Panc1 (cell line): ENCODE results near the gene FN1. TPM values are rescaled to one million over a fixed set of nuclear protein-coding genes. Genes with fewer than 3 reads are reported as not detected.

Experiments used
- ATAC-seq: fragments of 200-7000 bp; cut with Tn5 transposase; 2 replicates; pipeline ENCODE4 v1.9.1; 2020; ENCODE audit warnings: mild to moderate bottlenecking, moderate library complexity
- BruUV-seq: library from RNA; stranded (reverse); fragments of 400-500 nt; replicated peaks from 2 replicates; lab custom pipeline; 2021; lab: Mats Ljungman, UMichigan
- CTCF ChIA-PET: fragments of 300-600 bp; sonication (Branson Sonifier 250); formaldehyde crosslinking; loops from one replicate; lab custom pipeline; 2022; ENCODE audit warnings: antibody characterized with exemption; lab: Charles Lee
- POLR2A ChIA-PET: fragments of 300-600 bp; sonication (Branson Sonifier 250); formaldehyde crosslinking; loops from one replicate; lab custom pipeline; 2022; ENCODE audit warnings: antibody characterized with exemption; lab: Charles Lee
- DNase-seq: peaks from one replicate; pipeline ENCODE4 v3.0.0-alpha.2; 2010; ENCODE audit warnings: low read depth, low spot score
- H3K27ac ChIP-seq: 2 replicates; pipeline ENCODE4 v1.5.1; 2011; ENCODE audit warnings: mild to moderate bottlenecking, low read length, inconsistent platforms
- H3K27me3 ChIP-seq: fragments of 200-500 bp; sonication (Bioruptor generic); 2 replicates; pipeline ENCODE4 v1.6.0; 2014; ENCODE audit warnings: low read length, inconsistent platforms; ENCODE audit not compliant: control insufficient read depth, insufficient read depth
- H3K36me3 ChIP-seq: fragments of 200-500 bp; sonication (Bioruptor generic); 2 replicates; pipeline ENCODE4 v1.5.1; 2014; ENCODE audit warnings: inconsistent platforms, mild to moderate bottlenecking, low read length, moderate library complexity; ENCODE audit not compliant: control insufficient read depth, insufficient read depth
- H3K4me1 ChIP-seq: 2 replicates; pipeline ENCODE4 v1.5.1; 2011; ENCODE audit warnings: inconsistent platforms, mild to moderate bottlenecking, low read length, moderate library complexity; ENCODE audit not compliant: control insufficient read depth, insufficient read depth
- H3K4me3 ChIP-seq, 2 experiments: 2 replicates each; pipeline ENCODE4 v1.5.1; 2011 to 2012; ENCODE audit warnings: low read depth in 2 of 2, low read length in 2 of 2, mild to moderate bottlenecking in 2 of 2, inconsistent platforms in 1 of 2, moderate library complexity in 1 of 2
- H3K9me3 ChIP-seq: fragments of 200-500 bp; sonication (Bioruptor generic); 2 replicates; pipeline ENCODE4 v1.5.1; 2014; ENCODE audit warnings: low read depth, mild to moderate bottlenecking, inconsistent platforms, low read length, moderate library complexity; ENCODE audit not compliant: control insufficient read depth, insufficient read depth
- POLR2AphosphoS5 ChIP-seq: IDR thresholded peaks from 2 replicates; pipeline ENCODE4 v1.6.1; 2012; ENCODE audit warnings: mild to moderate bottlenecking, low read depth, low read length, moderate library complexity
- SIN3A ChIP-seq: IDR thresholded peaks from 2 replicates; pipeline ENCODE4 v1.6.1; 2012; ENCODE audit warnings: low read depth, mild to moderate bottlenecking, low read length, moderate library complexity, borderline replicate concordance; ENCODE audit not compliant: insufficient read depth
- TCF7L2 ChIP-seq: IDR thresholded peaks from 2 replicates; pipeline ENCODE4 v1.6.1; 2011; ENCODE audit warnings: mild to moderate bottlenecking, low read depth, low read length, inconsistent platforms
- in situ Hi-C: cut with HindIII; loops from 2 replicates; pipeline ENCODE4 v1.10.0; 2016; ENCODE audit warnings: low sequenced_read_pairs, low pct_unique_long_range_greater_than_20kb
- intact Hi-C: fragments of 100-400 bp; cut with micrococcal nuclease; formaldehyde crosslinking; loops from one replicate; pipeline ENCODE4 v1.10.0; 2022; ENCODE audit not compliant: unreplicated experiment
- total RNA-seq: library from RNA; stranded (reverse); gene quantifications from one replicate; pipeline ENCODE4 v1.2.1, GENCODE V29; 2021; ENCODE audit not compliant: unreplicated experiment
- TF ChIP-seq, protein P1 (sequence below): fragments of 450-650 bp; IDR thresholded peaks from 2 replicates; pipeline ENCODE4 v1.5.1; 2017; ENCODE audit warnings: mild to moderate bottlenecking
- TF ChIP-seq, protein P2 (sequence below), 2 experiments: IDR thresholded peaks; 2 replicates each; pipeline ENCODE4 v1.6.1; 2011 to 2012; ENCODE audit warnings: low read depth in 2 of 2, control low read depth in 1 of 2, low read length in 1 of 2, mild to moderate bottlenecking in 1 of 2, moderate library complexity in 1 of 2; ENCODE audit not compliant: insufficient read depth in 1 of 2

The FN1 gene
- total RNA-seq, 1 experiment from 2014 or later = 4.2 TPM

DNA sequence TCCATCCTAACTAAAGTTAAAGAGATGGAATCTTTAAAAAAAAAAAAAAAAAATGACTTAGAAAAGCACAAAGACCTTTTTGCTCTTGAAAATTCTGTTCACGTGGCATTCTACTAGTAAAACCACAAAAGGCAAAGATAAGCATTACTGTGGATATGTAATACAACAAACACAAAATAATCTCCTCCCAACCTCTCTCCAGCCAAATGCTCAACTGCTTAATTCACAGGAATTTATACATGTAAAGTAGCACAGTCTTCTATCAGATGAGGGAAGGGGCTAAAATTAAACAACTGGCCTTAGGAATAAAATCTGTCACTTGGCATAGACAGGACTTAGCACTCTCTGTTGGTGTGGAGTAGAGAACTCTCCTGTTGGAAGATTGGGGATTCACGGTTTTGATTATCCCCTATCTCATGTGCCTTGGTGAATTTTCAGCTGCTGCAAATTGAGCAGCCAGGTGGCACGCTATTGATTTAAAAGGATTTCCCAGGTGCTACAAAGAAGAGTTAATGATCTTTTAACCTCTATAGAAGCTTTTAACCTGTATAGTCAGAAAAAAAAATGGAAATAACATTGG is 66.6 kb downstream of the FN1 start:
- Histone ChIP-seq H3K27ac (no peak overlapping the region), H3K36me3 (no peaks in the 10 kb centered on the region), H3K27me3 (no peaks in the 10 kb centered on the region), H3K4me1 (no peaks in the 10 kb centered on the region), H3K4me3 (no peak overlapping the region), H3K9me3 (no peaks in the 10 kb centered on the region)
- BruUV-seq = no TSS peak
- intact Hi-C loops = no loop called here
- TF ChIP-seq POLR2AphosphoS5 = no peak
- TF ChIP-seq SIN3A = no peak
- TF ChIP-seq, protein P1, sequence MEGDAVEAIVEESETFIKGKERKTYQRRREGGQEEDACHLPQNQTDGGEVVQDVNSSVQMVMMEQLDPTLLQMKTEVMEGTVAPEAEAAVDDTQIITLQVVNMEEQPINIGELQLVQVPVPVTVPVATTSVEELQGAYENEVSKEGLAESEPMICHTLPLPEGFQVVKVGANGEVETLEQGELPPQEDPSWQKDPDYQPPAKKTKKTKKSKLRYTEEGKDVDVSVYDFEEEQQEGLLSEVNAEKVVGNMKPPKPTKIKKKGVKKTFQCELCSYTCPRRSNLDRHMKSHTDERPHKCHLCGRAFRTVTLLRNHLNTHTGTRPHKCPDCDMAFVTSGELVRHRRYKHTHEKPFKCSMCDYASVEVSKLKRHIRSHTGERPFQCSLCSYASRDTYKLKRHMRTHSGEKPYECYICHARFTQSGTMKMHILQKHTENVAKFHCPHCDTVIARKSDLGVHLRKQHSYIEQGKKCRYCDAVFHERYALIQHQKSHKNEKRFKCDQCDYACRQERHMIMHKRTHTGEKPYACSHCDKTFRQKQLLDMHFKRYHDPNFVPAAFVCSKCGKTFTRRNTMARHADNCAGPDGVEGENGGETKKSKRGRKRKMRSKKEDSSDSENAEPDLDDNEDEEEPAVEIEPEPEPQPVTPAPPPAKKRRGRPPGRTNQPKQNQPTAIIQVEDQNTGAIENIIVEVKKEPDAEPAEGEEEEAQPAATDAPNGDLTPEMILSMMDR = no peak
- TF ChIP-seq, protein P2, sequence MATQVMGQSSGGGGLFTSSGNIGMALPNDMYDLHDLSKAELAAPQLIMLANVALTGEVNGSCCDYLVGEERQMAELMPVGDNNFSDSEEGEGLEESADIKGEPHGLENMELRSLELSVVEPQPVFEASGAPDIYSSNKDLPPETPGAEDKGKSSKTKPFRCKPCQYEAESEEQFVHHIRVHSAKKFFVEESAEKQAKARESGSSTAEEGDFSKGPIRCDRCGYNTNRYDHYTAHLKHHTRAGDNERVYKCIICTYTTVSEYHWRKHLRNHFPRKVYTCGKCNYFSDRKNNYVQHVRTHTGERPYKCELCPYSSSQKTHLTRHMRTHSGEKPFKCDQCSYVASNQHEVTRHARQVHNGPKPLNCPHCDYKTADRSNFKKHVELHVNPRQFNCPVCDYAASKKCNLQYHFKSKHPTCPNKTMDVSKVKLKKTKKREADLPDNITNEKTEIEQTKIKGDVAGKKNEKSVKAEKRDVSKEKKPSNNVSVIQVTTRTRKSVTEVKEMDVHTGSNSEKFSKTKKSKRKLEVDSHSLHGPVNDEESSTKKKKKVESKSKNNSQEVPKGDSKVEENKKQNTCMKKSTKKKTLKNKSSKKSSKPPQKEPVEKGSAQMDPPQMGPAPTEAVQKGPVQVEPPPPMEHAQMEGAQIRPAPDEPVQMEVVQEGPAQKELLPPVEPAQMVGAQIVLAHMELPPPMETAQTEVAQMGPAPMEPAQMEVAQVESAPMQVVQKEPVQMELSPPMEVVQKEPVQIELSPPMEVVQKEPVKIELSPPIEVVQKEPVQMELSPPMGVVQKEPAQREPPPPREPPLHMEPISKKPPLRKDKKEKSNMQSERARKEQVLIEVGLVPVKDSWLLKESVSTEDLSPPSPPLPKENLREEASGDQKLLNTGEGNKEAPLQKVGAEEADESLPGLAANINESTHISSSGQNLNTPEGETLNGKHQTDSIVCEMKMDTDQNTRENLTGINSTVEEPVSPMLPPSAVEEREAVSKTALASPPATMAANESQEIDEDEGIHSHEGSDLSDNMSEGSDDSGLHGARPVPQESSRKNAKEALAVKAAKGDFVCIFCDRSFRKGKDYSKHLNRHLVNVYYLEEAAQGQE (IDR thresholded peaks at IDR 0.05; ENCODE audit: insufficient read depth in 1 of 2, low read depth in 2 of 2, low read length in 1 of 2) = no peak
- no peak for TF ChIP-seq TCF7L2
- ATAC-seq (no peak), DNase-seq (no peak)
- ChIA-PET CTCF (no interaction called here), POLR2A (no interaction called here)
- in situ Hi-C loops = no loop called here

DNA sequence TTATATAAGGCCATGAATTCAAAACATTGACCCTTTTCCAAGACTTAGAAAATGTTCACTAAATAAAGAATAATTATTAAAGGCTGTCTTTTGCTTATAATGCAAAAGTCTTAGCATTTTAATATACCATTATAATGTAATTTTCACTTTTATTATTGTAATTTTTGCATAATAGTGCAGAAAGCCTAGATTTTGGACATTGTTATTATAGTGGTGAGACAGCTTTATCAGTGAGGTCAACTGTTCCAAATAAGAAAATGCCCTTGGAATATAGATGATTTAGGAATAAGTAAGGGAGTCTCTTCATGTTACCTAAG is 67.4 kb downstream of the FN1 start:
- ATAC-seq = no peak
- no TSS peak for BruUV-seq
- POLR2A ChIA-PET = no interaction called here
- no peaks in the 10 kb centered on the region for H3K4me1 ChIP-seq
- intact Hi-C loops = no loop called here
- TF ChIP-seq, protein P1 = no peak
- no peak for TF ChIP-seq TCF7L2
- no peak for TF ChIP-seq SIN3A
- TF ChIP-seq, protein P2 (IDR thresholded peaks at IDR 0.05; ENCODE audit: insufficient read depth in 1 of 2, low read depth in 2 of 2, low read length in 1 of 2) = no peak
- TF ChIP-seq POLR2AphosphoS5 = no peak
- in situ Hi-C loops = no loop called here
- H3K9me3 ChIP-seq = no peaks in the 10 kb centered on the region
- CTCF ChIA-PET = no interaction called here
- H3K27ac ChIP-seq = no peak overlapping the region
- DNase-seq = no peak
- no peaks in the 10 kb centered on the region for H3K27me3 ChIP-seq
- no peak overlapping the region for H3K4me3 ChIP-seq
- H3K36me3 ChIP-seq = no peaks in the 10 kb centered on the region
